Loucy (cell line): ENCODE data around the gene PHACTR3.

Experiments
- H2AFZ ChIP-seq: fragments of 200-600 bp; sonication (generic); 2 replicates; pipeline ENCODE4 v1.6.0; 2016; ENCODE audit warnings: antibody characterized with exemption, mild to moderate bottlenecking, low read length, moderate library complexity
- H3F3A ChIP-seq: fragments of 200-600 bp; 2 replicates; pipeline ENCODE4 v1.6.0; 2016; ENCODE audit warnings: antibody characterized with exemption, low read depth, mild to moderate bottlenecking
- H3K27me3 ChIP-seq: fragments of 200-600 bp; sonication (generic); 2 replicates; pipeline ENCODE4 v1.6.1; 2014; ENCODE audit warnings: low read length, mild to moderate bottlenecking; ENCODE audit not compliant: insufficient read depth, poor library complexity, severe bottlenecking
- H3K36me3 ChIP-seq: fragments of 200-600 bp; sonication (generic); 2 replicates; pipeline ENCODE4 v1.6.1; 2016; ENCODE audit warnings: low read length; ENCODE audit not compliant: insufficient read depth
- H3K4me1 ChIP-seq: fragments of 200-600 bp; sonication (generic); 2 replicates; pipeline ENCODE4 v1.5.1; 2014; ENCODE audit warnings: low read length, mild to moderate bottlenecking; ENCODE audit not compliant: insufficient read depth, poor library complexity, severe bottlenecking
- H3K4me2 ChIP-seq: fragments of 200-600 bp; sonication (generic); 2 replicates; pipeline ENCODE4 v1.6.0; 2014; ENCODE audit warnings: antibody characterized with exemption, low read length, low read depth, mild to moderate bottlenecking; ENCODE audit not compliant: poor library complexity, severe bottlenecking
- H3K4me3 ChIP-seq: fragments of 200-600 bp; sonication (generic); 2 replicates; pipeline ENCODE4 v1.5.1; 2014; ENCODE audit warnings: low read length, mild to moderate bottlenecking, mixed read lengths; ENCODE audit not compliant: poor library complexity, severe bottlenecking
- H3K79me2 ChIP-seq: fragments of 200-600 bp; sonication (generic); 2 replicates; pipeline ENCODE4 v1.6.1; 2014; ENCODE audit warnings: low read length; ENCODE audit not compliant: insufficient read depth
- H3K9ac ChIP-seq: fragments of 200-600 bp; sonication (generic); 2 replicates; pipeline ENCODE4 v1.6.0; 2014; ENCODE audit warnings: mild to moderate bottlenecking, low read depth, low read length, moderate library complexity; ENCODE audit not compliant: poor library complexity, severe bottlenecking
- H3K9me2 ChIP-seq: fragments of 200-600 bp; sonication (generic); replicated peaks from 2 replicates; pipeline ENCODE4 v1.6.1; 2016; ENCODE audit warnings: low read depth, low read length, mixed read lengths
- H3K9me3 ChIP-seq: fragments of 200-600 bp; sonication (generic); 2 replicates; pipeline ENCODE4 v1.6.1; 2014; ENCODE audit warnings: mild to moderate bottlenecking, antibody characterized with exemption, low read length, low read depth; ENCODE audit not compliant: insufficient read depth
- H4K20me1 ChIP-seq: fragments of 200-600 bp; sonication (generic); 2 replicates; pipeline ENCODE4 v1.6.0; 2014; ENCODE audit warnings: antibody characterized with exemption, low read length, mild to moderate bottlenecking; ENCODE audit not compliant: insufficient read depth, poor library complexity, severe bottlenecking
- CTCF ChIP-seq: fragments of 200-600 bp; sonication (generic); conservative IDR thresholded peaks from 2 replicates; pipeline ENCODE4 v1.5.1; 2014; ENCODE audit warnings: mild to moderate bottlenecking, antibody characterized with exemption, low read length
- EZH2phosphoT487 ChIP-seq: fragments of 200-600 bp; IDR thresholded peaks from 2 replicates; pipeline ENCODE4 v1.6.1; 2018; ENCODE audit warnings: antibody characterized with exemption, mild to moderate bottlenecking, moderate library complexity, borderline replicate concordance

PHACTR3 gene

GRCh38 chr20:59814840-59815340, 210.6 kb downstream of the PHACTR3 start:
- Histone ChIP-seq H3K36me3 (peaks cover 21% of the 10 kb centered on the region; the same call in 1 of the 2 replicates), H3K9me3 (no peaks in the 10 kb centered on the region), H3K4me3 (no peak overlapping the region), H3F3A (no peaks in the 10 kb centered on the region), H3K27me3 (no peaks in the 10 kb centered on the region), H3K79me2 (no peaks in the 10 kb centered on the region), H3K9me2 (no peaks in the 10 kb centered on the region), H3K9ac (no peak overlapping the region), H4K20me1 (no peaks in the 10 kb centered on the region), H3K4me1 (no peaks in the 10 kb centered on the region), H2AFZ (no peak overlapping the region), H3K4me2 (no peak overlapping the region)
- TF ChIP-seq CTCF (no peak), EZH2phosphoT487 (no peak)

- H4K20me1 ChIP-seq = no peaks in the 10 kb centered on the region
- no peak overlapping the region for H3K9ac ChIP-seq
- H3K36me3 ChIP-seq = peaks cover 14% of the 10 kb centered on the region; the same call in 1 of the 2 replicates
- no peaks in the 10 kb centered on the region for H3F3A ChIP-seq
- TF ChIP-seq CTCF = no peak
- TF ChIP-seq EZH2phosphoT487 = no peak
- no peak overlapping the region for H3K4me3 ChIP-seq
- H3K4me2 ChIP-seq = no peak overlapping the region
- no peaks in the 10 kb centered on the region for H3K27me3 ChIP-seq
- no peak overlapping the region for H2AFZ ChIP-seq
- H3K9me2 ChIP-seq = no peaks in the 10 kb centered on the region
- H3K9me3 ChIP-seq = no peaks in the 10 kb centered on the region
- no peaks in the 10 kb centered on the region for H3K79me2 ChIP-seq
- H3K4me1 ChIP-seq = no peaks in the 10 kb centered on the region
Measured at GRCh38 chr20:59816146-59816738, 211.9 kb downstream of the PHACTR3 start.

DNA sequence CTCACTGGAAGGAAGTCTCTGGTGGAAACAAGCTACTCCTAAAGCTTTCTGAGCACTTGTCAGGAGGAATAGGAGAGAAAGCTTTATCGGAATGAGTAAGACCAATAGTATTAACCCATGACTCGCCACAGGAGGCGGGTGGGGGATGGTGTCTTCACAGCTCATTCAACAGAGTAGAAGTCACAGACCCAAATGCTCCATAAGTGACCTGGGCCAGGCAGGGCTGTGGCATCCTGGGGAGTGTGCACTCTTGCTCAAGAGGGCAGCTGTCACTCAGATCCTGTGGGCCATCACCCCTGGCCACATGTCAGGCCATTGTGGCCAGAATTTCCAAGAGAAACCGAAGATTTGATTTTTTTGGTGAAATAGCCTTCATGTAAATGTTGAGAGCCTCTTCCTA, 213.1 kb downstream of the PHACTR3 start:
- no peaks in the 10 kb centered on the region for H4K20me1 ChIP-seq
- no peak overlapping the region for H2AFZ ChIP-seq
- H3K4me1 ChIP-seq = no peaks in the 10 kb centered on the region
- no peaks in the 10 kb centered on the region for H3K9me2 ChIP-seq
- peaks cover 16% of the 10 kb centered on the region; the same call in 1 of the 2 replicates for H3K36me3 ChIP-seq
- TF ChIP-seq CTCF (no peak), EZH2phosphoT487 (no peak)
- no peaks in the 10 kb centered on the region for H3K27me3 ChIP-seq
- no peaks in the 10 kb centered on the region for H3K9me3 ChIP-seq
- no peak overlapping the region for H3K9ac ChIP-seq
- H3K79me2 ChIP-seq = no peaks in the 10 kb centered on the region
- H3K4me2 ChIP-seq = no peak overlapping the region
- H3F3A ChIP-seq = no peaks in the 10 kb centered on the region
- no peak overlapping the region for H3K4me3 ChIP-seq
